GM12878 (cell line): ENCODE measurements around the gene ITGB5. TPM values are rescaled to one million over a fixed set of nuclear protein-coding genes. Genes with fewer than 3 reads are reported as not detected.

Source experiments
- BMI1 ChIP-seq: fragments of 450-650 bp; IDR thresholded peaks from 2 replicates; pipeline ENCODE4 v1.6.1; 2016; ENCODE audit warnings: mild to moderate bottlenecking, moderate library complexity, borderline replicate concordance
- CHD2 ChIP-seq: IDR thresholded peaks from 2 replicates; pipeline ENCODE4 v1.6.1; 2011; ENCODE audit warnings: low read depth, low read length, improper control_type of control experiment, borderline replicate concordance
- EED ChIP-seq: sonication (generic); IDR thresholded peaks from 2 replicates; pipeline ENCODE4 v1.6.1; 2016; ENCODE audit warnings: antibody characterized with exemption, low read depth
- GATAD2B ChIP-seq: fragments of 450-650 bp; conservative IDR thresholded peaks from 2 replicates; pipeline ENCODE4 v1.6.1; 2017; ENCODE audit warnings: low read depth, mild to moderate bottlenecking, moderate library complexity
- KAT2A ChIP-seq: conservative IDR thresholded peaks from 2 replicates; pipeline ENCODE4 v1.6.1; 2011; ENCODE audit warnings: low read depth, low read length; ENCODE audit not compliant: control insufficient read depth
- MTA2 ChIP-seq: fragments of 450-650 bp; IDR thresholded peaks from 2 replicates; pipeline ENCODE4 v1.6.1; 2016; ENCODE audit warnings: low read depth, mild to moderate bottlenecking, moderate library complexity
- MYB ChIP-seq: fragments of 150-350 bp; IDR thresholded peaks from 2 replicates; pipeline ENCODE4 v1.6.1; 2014; ENCODE audit warnings: mild to moderate bottlenecking, low read depth, low read length, borderline replicate concordance
- NFIC ChIP-seq: IDR thresholded peaks from 2 replicates; pipeline ENCODE4 v1.6.1; 2012; ENCODE audit warnings: low read depth, mild to moderate bottlenecking, inconsistent platforms, low read length, moderate library complexity
- PKNOX1 ChIP-seq: fragments of 450-650 bp; IDR thresholded peaks from 2 replicates; pipeline ENCODE4 v1.6.1; 2016; ENCODE audit warnings: mild to moderate bottlenecking
- RUNX3 ChIP-seq: IDR thresholded peaks from 2 replicates; pipeline ENCODE4 v1.6.1; 2012; ENCODE audit warnings: low read length, inconsistent platforms
- SKIL ChIP-seq: fragments of 450-650 bp; IDR thresholded peaks from 2 replicates; pipeline ENCODE4 v1.6.1; 2017; ENCODE audit warnings: mild to moderate bottlenecking, low read depth, inconsistent platforms; ENCODE audit not compliant: poor library complexity, severe bottlenecking
- SMARCA5 ChIP-seq: fragments of 450-650 bp; IDR thresholded peaks from 2 replicates; pipeline ENCODE4 v1.6.1; 2017; ENCODE audit warnings: mild to moderate bottlenecking
- TAF1 ChIP-seq: IDR thresholded peaks from 2 replicates; pipeline ENCODE4 v1.6.1; 2011; ENCODE audit warnings: mild to moderate bottlenecking, low read depth, low read length, borderline replicate concordance
- TBL1XR1 ChIP-seq: IDR thresholded peaks from 2 replicates; pipeline ENCODE4 v1.6.1; 2012; ENCODE audit warnings: low read depth, low read length, improper control_type of control experiment
- ZNF24 ChIP-seq: fragments of 450-650 bp; IDR thresholded peaks from 2 replicates; pipeline ENCODE4 v1.6.1; 2017; ENCODE audit warnings: antibody characterized with exemption, mild to moderate bottlenecking
- ZZZ3 ChIP-seq: IDR thresholded peaks from 2 replicates; pipeline ENCODE4 v1.6.1; 2011; ENCODE audit warnings: low read depth; ENCODE audit not compliant: control insufficient read depth, insufficient read length
- polyA plus RNA-seq, 11 experiments: library from polyadenylated mRNA; depleted of rRNA in 4 of 11; unstranded in 6 of 11; stranded (reverse) in 5 of 11; fragments of >200 nt; fragmentation: Nextera tagmentation in 4 of 11; fragmentation: Illumina TruSeq in 1 of 11; extraction: Ambion mirVana in 4 of 11; extraction: Trizol in 1 of 11; gene quantifications; 1 replicate in 1 of 11; 2 replicates in 10 of 11; pipeline versions ENCODE4 v1.2.1 to v1.2.3, GENCODE V29; 2011 to 2016; ENCODE audit warnings: inconsistent platforms in 2 of 11, missing spikeins in 2 of 11, low read depth in 1 of 11
- total RNA-seq, 4 experiments: library from RNA; depleted of rRNA in 3 of 4; stranded (reverse); fragments of >200 nt in 3 of 4; fragmentation: Illumina TruSeq in 1 of 4; extraction: Trizol in 1 of 4; gene quantifications; 2 replicates each; pipeline versions ENCODE4 v1.2.1 to v1.2.3, GENCODE V29; 2013 to 2021

Gene ITGB5
- total and polyA plus RNA-seq, 10 of the 15 experiments (the other 5 are each of a cell fraction or from before 2014, with no cell fraction given): 0.05 to 10.0 (median 0.83) TPM; not detected in 2

- no peak for TF ChIP-seq KAT2A
- TF ChIP-seq TAF1: no peak
- TF ChIP-seq RUNX3: peak; percentile 83
- peak; percentile 90 for TF ChIP-seq GATAD2B
- TF ChIP-seq SKIL: peak; percentile 35
- 0 out of 2 replicates have a peak, but pooled peaks have one; percentile 24 for TF ChIP-seq BMI1
- TF ChIP-seq SMARCA5: no peak; the same call in 1 of the 2 replicates
- no peak for TF ChIP-seq EED
- TF ChIP-seq MTA2: peak; percentile 83
- TF ChIP-seq PKNOX1: peak; percentile 91
- peak; percentile 52; the same call in 1 of the 2 replicates for TF ChIP-seq CHD2
- TF ChIP-seq MYB: 0 out of 2 replicates have a peak, but pooled peaks have one; percentile 33
- TF ChIP-seq NFIC: 0 out of 2 replicates have a peak, but pooled peaks have one; percentile 34
- 0 out of 2 replicates have a peak, but pooled peaks have one; percentile 23 for TF ChIP-seq TBL1XR1
- no peak for TF ChIP-seq ZNF24
- no peak for TF ChIP-seq ZZZ3
These were observed 102.3 kb downstream of the ITGB5 start (continued) for GRCh38 chr3:124784686-124785382.
